Fibroblast of mammary gland (primary cell): Measurements from ENCODE around the gene LSM7.
A peak's percentile ranks its signal among the peaks of the same experiment; 100 is the strongest.

Experiments
- DNase-seq: peaks from one replicate; pipeline ENCODE4 v3.0.0-alpha.2; 2010; ENCODE audit warnings: low read depth
- H3K4me3 ChIP-seq: 2 replicates; pipeline ENCODE4 v1.5.1; 2011; ENCODE audit warnings: low read depth, mild to moderate bottlenecking, low read length, moderate library complexity; ENCODE audit not compliant: control insufficient read depth
- CTCF ChIP-seq: conservative IDR thresholded peaks from 2 replicates; pipeline ENCODE4 v1.5.1; 2011; ENCODE audit warnings: low read depth, low read length, inconsistent platforms; ENCODE audit not compliant: control insufficient read depth, insufficient read depth

The LSM7 gene

GRCh38 chr19:2274185-2274711 lies 54.1 kb downstream of the LSM7 start:
- TF ChIP-seq CTCF = no peak
- DNase-seq = no peak
- no peak overlapping the region for H3K4me3 ChIP-seq

- peak overlapping the region; percentile 19 for H3K4me3 ChIP-seq
- peak; percentile 54 for TF ChIP-seq CTCF
- DNase-seq = peak; percentile 73
Measured at GRCh38 chr19:2273356-2274184, 54.8 kb downstream of the LSM7 start.
